Measurements from ENCODE around the gene PMEPA1.

The PMEPA1 gene

DNA sequence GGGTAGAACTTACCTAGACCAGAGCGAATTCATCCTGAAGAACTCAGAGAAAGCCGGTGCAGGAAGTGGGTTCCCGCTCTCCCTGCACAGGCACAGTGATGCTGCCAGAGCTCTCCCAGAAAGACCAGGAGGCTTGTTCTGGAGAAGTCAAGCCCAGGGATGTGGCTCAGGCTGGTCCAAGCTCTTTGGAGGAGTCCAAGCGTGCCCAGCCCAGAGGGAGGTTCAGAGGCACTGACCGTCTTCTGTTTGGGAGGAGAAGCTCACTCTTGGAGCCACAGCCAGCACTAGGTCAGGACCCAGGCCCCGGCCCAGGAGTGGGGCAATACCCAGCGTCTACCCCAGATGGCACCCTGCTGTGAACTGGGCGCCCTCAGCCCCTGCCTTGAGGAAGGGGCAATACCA is 1.5 kb upstream of the PMEPA1 start:
- no peak for DNase-seq

DNA sequence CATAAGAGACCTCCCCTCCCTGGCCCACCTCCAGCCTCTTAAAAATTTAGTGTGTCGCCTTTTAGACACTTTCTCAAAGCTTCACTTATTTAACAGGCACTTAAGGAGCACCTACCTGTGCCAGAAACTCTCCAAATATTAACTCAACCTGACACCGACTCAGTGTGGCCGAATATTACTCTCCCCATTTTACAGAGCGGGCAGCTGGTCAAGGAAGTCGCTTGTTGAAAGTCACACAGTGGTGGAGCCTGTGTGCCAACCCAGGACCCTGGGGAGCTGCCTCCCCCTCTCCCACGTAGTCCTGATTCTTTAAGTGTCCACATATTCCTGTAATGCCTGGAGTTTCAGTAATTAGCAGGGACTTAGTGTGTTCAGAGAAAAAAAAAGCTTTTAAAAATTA is 1.0 kb upstream of the PMEPA1 start:
- no peak for DNase-seq

DNA sequence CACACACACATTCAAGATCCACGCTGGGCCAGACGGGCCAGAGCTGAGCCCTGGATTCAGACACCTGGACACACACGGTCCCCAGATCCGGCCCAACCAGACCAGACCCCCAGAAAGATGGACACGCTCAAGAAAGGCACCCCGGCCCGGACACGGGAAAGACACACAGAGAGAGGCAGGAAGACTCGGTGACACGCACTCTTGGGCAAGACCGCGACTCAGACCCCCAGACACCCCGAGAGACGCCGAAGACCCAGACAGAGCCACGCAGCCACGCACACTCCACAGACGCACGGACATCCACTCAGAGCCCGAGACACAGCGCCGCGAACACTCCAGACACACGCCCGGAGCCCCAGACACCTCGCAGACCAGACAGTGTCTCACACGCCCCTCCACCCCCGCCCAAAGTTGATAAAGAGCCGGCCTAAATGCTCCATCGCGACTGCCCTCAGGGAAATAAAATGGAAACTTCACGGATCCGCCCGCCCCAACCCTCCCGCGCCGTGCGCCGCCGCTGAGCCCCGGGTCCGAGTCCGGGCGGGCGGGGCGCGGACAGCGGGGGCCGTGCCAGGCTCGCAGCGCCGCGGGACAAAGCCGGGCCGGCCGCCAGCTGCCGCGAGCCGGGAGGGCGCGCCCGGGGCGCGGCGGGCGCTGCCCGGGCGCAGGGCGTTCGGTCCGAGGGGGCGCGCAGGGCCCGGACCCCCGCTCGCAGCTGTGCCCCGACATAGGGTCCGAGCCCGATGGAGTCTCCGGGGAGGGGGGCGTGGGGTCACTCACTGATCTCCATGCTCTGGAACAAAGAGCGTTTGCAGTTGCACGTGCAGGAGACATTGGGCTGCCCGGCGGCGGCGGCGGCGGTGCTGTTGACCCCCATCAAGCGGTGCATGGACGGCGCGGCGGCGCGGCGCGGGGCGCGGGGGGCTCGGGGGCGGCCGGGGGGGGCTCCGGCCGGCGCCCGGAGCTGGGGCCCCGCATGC is 831 bp downstream of the PMEPA1 start:
- no peak for DNase-seq

- no peak for DNase-seq
Measured at GRCh38 chr20:57707849-57708693, 1.7 kb downstream of the PMEPA1 start.

DNA sequence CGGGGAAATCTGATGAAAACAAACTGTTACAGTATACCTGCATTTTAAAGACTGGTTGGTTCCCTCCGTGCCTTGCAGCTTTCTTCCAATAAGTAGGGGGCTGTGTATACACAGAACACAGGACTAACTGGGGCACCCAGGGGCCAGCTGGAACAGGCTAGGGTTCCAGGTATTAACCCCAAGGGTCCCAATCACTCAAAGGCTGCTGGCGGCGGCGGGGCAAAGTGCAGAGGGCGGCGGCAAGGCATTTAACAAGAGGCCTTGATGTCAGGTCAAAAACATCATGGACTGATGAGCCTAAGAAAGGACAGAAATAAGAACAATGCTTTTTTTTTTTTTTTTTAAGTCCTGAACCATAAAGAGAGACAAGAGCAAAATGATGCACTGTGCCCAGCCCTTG is 2.5 kb downstream of the PMEPA1 start:
- no peak for DNase-seq

GRCh38 chr20:57705127-57705899 is 4.5 kb downstream of the PMEPA1 start:
- no peak for DNase-seq

DNA sequence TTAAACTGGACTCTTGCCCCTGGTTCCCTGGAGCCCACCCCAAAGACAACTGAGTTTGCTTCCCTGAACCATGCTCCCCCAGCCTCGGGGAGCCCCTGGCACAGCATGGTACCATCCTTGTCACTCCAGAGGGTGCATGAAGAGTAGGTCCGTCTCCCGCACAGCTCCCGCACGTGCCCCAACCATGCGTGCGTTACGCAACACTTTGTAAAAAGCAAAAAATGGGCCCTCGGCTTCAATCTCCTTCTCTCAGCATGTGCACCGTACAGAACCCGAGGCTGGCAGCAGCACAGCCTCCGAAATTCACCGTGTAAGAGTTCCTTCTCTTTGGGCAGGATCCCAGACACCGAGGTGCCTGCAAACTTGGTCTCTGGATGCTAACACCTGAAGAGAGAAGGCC is 5.6 kb downstream of the PMEPA1 start:
- DNase-seq, result no peak

- DNase-seq, result no peak
Measured at GRCh38 chr20:57703013-57703412, 6.8 kb downstream of the PMEPA1 start.

DNA sequence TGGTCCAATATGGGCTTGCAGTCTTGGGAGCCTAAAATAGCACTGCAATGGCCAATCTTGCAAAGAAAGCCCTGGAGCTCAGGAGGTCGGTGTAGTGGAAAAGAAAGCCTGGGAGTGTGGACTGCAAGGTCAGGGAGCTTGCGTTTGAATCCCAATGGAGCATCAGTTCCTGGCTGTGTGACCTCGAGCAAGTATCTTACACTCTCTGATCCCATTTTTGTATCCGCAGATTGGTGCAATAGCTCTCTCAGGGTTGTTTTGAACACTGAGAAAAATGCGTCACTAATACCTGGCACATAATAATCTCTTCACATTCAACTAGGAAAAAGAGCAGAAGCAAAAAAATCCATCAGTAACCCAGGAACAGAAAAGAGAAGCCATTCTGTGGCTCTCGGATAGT is 7.3 kb downstream of the PMEPA1 start:
- DNase-seq, result no peak

DNA sequence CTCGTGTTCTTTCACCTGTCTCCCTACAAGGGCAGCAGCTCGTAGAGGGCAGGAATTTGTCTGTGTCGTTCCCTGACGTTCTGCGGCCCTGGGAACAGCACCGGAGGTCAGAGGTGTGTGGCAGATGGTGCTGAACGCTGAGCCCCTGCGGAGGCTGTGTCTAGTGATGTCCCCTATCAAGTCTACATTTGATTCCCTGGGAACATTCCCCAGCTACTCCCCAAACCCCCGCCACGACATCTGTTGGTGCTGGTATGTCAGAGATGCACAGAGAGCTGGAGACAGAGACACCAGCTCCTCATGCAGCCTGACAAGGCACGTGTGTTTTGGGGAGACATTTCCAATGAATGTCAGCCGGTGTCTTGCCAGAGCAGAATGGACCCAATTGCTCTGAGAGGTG is 7.7 kb downstream of the PMEPA1 start:
- no peak for DNase-seq

DNA sequence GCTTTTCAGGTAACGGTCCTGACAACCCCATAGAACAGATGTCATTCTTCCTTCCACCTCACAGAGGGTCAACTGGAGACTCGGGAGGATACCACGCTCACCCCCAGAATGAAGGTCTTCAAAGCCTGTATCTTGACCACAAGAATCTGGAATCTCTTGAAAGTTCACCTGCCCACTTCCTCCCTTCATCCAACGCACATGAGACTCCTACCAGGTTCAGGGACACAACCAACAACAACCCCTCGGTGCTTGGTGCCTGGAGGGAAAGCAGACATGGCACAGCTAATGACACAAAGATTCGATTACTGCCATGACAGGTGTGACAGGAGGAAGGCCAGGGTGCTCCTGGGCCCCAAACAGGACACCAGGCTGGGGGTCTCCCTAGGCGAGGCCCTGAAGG is 8.2 kb downstream of the PMEPA1 start:
- DNase-seq, result no peak

- DNase-seq, result no peak
Measured at GRCh38 chr20:57701090-57701489, 8.7 kb downstream of the PMEPA1 start.

DNA sequence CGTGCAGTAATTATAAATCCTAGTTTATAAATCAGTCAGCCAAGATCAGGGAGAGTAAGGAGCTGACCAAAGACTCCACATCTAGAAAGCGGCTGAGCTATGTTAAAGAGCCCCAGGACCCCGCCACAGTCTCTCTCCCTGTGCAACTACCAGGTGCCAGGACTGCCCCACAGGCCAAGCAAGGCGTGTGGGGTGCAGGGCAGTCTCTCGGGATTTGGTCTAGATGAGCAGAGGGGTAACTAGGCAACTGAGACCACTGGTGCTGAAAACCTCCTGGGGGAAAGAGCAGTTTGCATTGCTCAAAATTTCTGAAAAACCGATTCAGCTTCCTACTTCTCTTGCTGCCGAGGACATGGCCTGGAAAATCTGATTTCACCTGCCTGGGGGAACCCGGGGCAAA is 10.4 kb downstream of the PMEPA1 start:
- DNase-seq, result no peak

GRCh38 chr20:57698867-57699275 is 10.9 kb downstream of the PMEPA1 start:
- no peak for DNase-seq

- DNase-seq, result peak; percentile 93
Measured at GRCh38 chr20:57698116-57698866, 11.5 kb downstream of the PMEPA1 start.

- DNase-seq, result no peak
Measured at GRCh38 chr20:57697543-57697942, 12.3 kb downstream of the PMEPA1 start.

DNA sequence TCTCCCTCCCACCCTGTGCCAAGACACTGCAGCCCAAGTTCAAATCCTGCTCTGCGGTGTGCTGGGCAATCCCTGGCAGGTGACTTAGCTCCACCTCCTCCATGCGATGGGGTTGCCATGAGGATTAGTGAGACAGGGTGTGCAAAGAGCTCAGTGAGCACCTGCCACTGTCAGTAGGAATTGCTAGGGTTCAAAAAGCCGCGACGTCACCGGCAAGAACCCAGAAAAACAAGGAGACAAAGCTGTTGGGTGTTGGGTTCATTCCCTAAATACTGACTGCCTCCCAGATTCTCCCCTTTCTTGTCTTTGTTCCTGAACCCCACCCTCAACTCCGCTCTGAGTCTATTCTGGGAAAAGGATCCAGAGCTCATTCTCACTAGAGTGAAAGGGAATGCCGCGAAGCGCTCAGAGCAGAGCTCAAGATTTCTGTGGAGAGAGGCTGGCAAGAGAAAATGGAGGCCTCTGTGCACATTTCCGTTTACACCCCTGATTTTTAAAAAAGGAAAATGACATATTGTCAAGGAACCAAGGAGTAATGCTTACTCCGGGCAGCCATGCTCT is 13.3 kb downstream of the PMEPA1 start:
- no peak for DNase-seq

GRCh38 chr20:57695940-57696339 is 13.9 kb downstream of the PMEPA1 start:
- no peak for DNase-seq

DNA sequence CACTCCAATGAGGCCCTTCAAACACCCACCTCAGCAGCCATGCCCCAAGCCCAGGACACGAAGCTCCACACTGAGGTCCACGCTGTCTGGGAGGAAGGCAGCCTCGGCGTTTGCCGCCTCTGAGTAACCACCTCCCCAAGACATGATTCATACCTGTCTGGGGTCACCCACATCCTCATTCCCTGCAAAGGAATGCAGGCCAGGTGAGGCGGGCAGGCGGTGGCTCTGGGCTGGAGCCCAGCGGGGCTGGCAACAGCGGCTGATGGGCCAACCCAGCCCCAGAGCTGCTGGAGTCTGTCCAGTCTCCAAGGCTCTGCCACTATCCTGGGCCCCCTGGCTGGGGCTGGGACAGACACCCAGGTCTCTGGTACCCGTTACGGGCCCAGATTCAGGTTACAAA is 14.8 kb downstream of the PMEPA1 start:
- no peak for DNase-seq

GRCh38 chr20:57694481-57694880 is 15.3 kb downstream of the PMEPA1 start:
- no peak for DNase-seq

DNA sequence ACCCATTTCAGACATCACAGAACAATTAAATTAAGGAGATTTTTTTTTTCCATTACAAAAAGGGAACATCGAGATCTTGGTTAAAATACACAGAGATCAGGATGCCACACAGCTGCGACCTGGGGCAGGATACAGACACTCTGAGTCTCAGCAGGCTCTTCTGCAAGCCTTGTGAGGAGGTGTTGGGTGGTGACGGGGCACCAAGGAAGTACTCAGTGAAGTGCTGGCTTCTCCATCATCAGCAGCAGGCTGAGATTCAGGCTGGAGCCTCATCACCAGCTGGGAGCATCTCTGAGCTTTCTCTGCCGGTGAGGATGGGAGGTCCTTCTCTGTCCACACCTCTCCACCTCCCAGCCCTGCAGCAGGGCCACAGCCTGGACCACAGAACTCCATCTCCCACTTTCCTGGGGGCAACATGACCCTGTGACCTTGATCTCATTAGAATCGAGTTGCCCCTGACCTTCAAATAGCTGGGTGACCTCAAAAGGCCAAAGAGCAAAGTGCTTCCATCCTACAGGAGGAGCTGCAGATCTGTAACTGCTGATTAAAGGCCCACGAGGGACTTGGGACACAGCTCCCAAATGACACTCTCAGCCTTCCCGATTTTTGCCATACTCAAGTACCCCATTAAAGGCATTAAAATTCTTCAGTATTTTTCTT is 16.0 kb downstream of the PMEPA1 start:
- no peak for DNase-seq

Measured in amniotic stem cell (primary cell).